ENCODE measurements around the gene PARP16.

DNA sequence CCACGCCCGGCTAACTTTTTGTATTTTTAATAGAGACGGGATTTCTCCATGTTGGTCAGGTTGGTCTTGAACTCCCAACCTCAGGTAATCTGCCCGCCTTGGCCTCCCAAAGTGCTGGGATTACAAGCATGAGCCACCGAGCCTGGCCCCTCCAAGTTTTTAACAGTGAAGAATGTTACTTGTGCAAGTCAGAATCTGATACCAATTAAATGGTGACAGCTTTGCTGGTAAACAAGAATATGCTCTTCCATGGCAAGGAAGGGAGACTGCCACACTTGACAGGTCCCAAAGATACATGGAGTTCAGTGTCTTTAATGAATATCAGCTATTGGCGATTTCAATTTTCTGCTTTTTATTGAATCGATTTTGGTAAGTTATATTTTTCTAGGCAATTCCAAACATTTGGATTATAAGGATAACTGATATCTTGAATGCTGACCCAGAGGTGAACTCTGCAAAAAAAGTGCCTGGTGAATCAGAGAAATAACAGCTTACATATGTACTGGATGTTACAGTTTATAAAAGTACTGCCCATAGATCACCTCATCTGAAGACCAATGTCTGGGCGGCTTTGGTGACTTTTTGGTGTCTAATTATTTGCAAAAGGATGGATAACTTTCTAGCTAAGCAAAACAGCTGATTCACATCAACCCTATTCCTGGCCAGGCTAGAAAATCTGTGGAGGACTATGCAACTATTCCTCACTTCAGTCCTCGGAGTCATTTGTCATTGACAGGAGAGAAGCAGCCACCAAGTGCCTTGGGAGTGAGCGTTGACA lies 1.2 kb downstream of the PARP16 start:
- TF ChIP-seq, protein P1, sequence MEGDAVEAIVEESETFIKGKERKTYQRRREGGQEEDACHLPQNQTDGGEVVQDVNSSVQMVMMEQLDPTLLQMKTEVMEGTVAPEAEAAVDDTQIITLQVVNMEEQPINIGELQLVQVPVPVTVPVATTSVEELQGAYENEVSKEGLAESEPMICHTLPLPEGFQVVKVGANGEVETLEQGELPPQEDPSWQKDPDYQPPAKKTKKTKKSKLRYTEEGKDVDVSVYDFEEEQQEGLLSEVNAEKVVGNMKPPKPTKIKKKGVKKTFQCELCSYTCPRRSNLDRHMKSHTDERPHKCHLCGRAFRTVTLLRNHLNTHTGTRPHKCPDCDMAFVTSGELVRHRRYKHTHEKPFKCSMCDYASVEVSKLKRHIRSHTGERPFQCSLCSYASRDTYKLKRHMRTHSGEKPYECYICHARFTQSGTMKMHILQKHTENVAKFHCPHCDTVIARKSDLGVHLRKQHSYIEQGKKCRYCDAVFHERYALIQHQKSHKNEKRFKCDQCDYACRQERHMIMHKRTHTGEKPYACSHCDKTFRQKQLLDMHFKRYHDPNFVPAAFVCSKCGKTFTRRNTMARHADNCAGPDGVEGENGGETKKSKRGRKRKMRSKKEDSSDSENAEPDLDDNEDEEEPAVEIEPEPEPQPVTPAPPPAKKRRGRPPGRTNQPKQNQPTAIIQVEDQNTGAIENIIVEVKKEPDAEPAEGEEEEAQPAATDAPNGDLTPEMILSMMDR (IDR thresholded peaks at IDR 0.05 in 8 of 11, conservative IDR thresholded peaks at IDR 0.05 in 3 of 11): no peak
- TF ChIP-seq POLR2AphosphoS5 (IDR thresholded peaks at IDR 0.05) (no peak), POLR2A (IDR thresholded peaks at IDR 0.05) (no peak)
